ENCODE results near the gene PPA2. TPM values are rescaled to one million over a fixed set of nuclear protein-coding genes. Genes with fewer than 3 reads are reported as not detected.

Gene PPA2
- total and polyA plus RNA-seq, 10 of the 15 experiments (the other 5 are each of a cell fraction or from before 2014, with no cell fraction given) = 93.8 to 293 (median 146) TPM

DNA sequence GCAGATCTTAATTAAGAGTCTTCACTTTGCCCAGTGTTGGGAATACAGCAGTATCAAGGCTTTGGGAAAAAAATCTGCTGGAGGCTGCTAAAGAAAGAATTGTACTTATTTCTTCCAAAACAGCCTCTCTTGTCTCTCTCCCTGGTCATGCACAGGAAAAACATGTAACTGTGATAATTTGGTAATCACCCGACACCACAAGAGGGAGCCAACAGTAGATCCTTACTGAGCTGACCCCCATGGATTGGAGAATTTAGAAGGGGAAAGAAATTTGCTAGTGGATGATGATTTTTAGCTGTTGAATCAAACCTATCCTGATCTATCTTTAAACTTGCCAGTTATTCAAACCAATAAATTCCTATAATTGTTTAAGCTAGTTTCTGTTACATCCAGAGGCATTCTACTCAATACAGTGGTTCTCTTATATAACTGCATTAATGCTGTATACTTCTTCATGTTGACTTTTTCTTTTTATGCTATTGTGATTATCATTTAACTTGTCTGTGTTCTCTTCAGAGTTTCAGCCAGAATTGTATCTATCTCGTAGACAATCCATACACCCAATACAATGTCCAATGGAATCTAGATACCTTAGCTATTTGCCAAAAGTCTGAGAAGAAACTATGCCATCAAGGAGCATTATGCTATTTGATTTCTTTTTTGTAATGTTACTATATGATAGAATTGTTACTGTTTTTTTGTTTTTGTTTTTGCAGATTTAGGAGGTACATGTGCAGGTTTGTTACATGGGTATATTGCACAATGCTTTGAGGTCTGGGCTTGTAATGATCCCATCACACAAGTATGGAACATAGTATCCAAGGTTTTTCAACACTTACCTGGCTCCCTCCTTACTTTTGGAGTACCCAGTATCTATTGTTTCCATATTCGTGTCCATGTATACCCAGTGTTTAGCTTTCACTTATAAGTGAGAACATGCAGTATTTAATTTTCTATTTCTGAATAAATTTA is 47.2 kb upstream of the PPA2 start (continued):
- TF ChIP-seq SKIL (IDR thresholded peaks at IDR 0.05; ENCODE audit: low read depth, poor library complexity, severe bottlenecking) = peak; percentile 14
- TF ChIP-seq ZSCAN29 (IDR thresholded peaks at IDR 0.05) = no peak
- no peak for TF ChIP-seq ATF7 (IDR thresholded peaks at IDR 0.05; ENCODE audit: low read depth)
- TF ChIP-seq GABPA (IDR thresholded peaks at IDR 0.05; ENCODE audit: low read depth) = no peak
- no peak for TF ChIP-seq ELK1 (IDR thresholded peaks at IDR 0.05; ENCODE audit: low read depth, low read length)
- no peak for TF ChIP-seq MEF2B (IDR thresholded peaks at IDR 0.05; ENCODE audit: partially characterized antibody, poor library complexity, severe bottlenecking)
- TF ChIP-seq NFXL1 (IDR thresholded peaks at IDR 0.05; ENCODE audit: borderline replicate concordance) = no peak

DNA sequence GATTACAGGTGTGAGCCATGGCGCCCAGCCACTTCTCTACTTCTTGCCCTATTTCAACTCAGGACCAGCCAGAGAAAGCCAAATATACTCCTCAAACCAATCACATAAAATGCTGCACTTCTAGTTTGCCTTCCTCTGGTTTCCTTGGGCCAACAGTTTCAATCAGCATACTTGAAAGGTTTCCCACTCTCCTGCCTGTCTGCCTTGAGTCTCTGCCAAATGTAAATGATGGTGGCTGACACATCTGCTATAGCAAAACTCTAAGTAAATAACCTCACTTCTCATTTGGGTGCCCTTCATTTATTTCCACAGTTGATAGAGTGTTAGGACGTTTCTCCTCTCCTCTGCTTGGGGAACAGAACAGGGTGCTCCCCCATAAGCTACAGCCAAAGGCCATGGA is 36.4 kb upstream of the PPA2 start:
- no peaks in the 10 kb centered on the region for H3K79me2 ChIP-seq (ENCODE audit: control insufficient read depth, insufficient read depth, low read length)
- SMC1A ChIA-PET (ENCODE audit: uncharacterized antibody, unreplicated experiment) = interaction anchor here (0.8 to 2.7 kb wide), 3 partner anchors 10 to 205 kb away, joined by 3 to 15 read pairs (median 4); no protein-coding TSS in a partner anchor
- H3K27ac ChIP-seq (ENCODE audit: control insufficient read depth, insufficient read depth) = no peak overlapping the region
- H3K36me3 ChIP-seq (ENCODE audit: control insufficient read depth in 2 of 2, insufficient read depth in 2 of 2, low read length in 1 of 2) = no peaks in the 10 kb centered on the region
- no peak overlapping the region for H2AFZ ChIP-seq (ENCODE audit: control insufficient read depth, low read depth, low read length)
- RAD21 ChIA-PET (ENCODE audit: unreplicated experiment) = interaction anchor here (0.7 kb wide), 1 partner anchor 11 kb away, joined by 5 read pairs; no protein-coding TSS in a partner anchor
- H4K20me1 ChIP-seq (ENCODE audit: control insufficient read depth, insufficient read depth) = no peaks in the 10 kb centered on the region
- 46% methylated on average over 2 of the region's 2 CpGs for WGBS (ENCODE audit: insufficient coverage, insufficient replicate concordance, low lambda C conversion rate, missing lambda C conversion rate)
- peaks cover 8% of the 10 kb centered on the region; the same call in 1 of the 2 replicates for H3K4me1 ChIP-seq (ENCODE audit: control insufficient read depth, insufficient read depth, low read length)
- no peak overlapping the region for H3K4me2 ChIP-seq (ENCODE audit: control insufficient read depth, insufficient read depth)
- no peaks in the 10 kb centered on the region for H3K27me3 ChIP-seq (replicated peaks in 1 of 2; ENCODE audit: control insufficient read depth in 2 of 2, insufficient read depth in 2 of 2, low read length in 1 of 2)
- FAIRE-seq (no peak), DNase-seq (ENCODE audit: low read depth, low spot score) (no peak), ATAC-seq (no peak)
- no peaks in the 10 kb centered on the region for H3K9me3 ChIP-seq (replicated peaks; ENCODE audit: control insufficient read depth, insufficient read depth, low read length)
- no peak overlapping the region for H3K4me3 ChIP-seq
- CTCF ChIA-PET = interaction anchor here (1.6 to 2.5 kb wide), 2 partner anchors 11 to 156 kb away, joined by 7 to 12 read pairs; no protein-coding TSS in a partner anchor
- POLR2A ChIA-PET = no interaction called here
- no peak overlapping the region for H3K9ac ChIP-seq (ENCODE audit: control insufficient read depth, insufficient read depth, low read length)
- no TSS peak for BruUV-seq (replicated peaks)
- in situ Hi-C loops (cut with MboI) = no loop called here
- intact Hi-C loops (cut with micrococcal nuclease; ENCODE audit: unreplicated experiment) = no loop called here
- TF ChIP-seq PKNOX1 (IDR thresholded peaks at IDR 0.05) (no peak), EGR1 (IDR thresholded peaks at IDR 0.05; ENCODE audit: borderline replicate concordance in 1 of 2, low read depth in 2 of 2, low read length in 2 of 2) (no peak), RAD51 (IDR thresholded peaks at IDR 0.05) (no peak), TARDBP (IDR thresholded peaks at IDR 0.05; ENCODE audit: borderline replicate concordance) (no peak), WRNIP1 (IDR thresholded peaks at IDR 0.05; ENCODE audit: borderline replicate concordance, low read depth, low read length) (no peak)
- TF ChIP-seq, protein P1, sequence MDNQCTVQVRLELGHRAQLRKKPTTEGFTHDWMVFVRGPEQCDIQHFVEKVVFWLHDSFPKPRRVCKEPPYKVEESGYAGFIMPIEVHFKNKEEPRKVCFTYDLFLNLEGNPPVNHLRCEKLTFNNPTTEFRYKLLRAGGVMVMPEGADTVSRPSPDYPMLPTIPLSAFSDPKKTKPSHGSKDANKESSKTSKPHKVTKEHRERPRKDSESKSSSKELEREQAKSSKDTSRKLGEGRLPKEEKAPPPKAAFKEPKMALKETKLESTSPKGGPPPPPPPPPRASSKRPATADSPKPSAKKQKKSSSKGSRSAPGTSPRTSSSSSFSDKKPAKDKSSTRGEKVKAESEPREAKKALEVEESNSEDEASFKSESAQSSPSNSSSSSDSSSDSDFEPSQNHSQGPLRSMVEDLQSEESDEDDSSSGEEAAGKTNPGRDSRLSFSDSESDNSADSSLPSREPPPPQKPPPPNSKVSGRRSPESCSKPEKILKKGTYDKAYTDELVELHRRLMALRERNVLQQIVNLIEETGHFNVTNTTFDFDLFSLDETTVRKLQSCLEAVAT (IDR thresholded peaks at IDR 0.05) = no peak

All from GM12878 (cell line).